Left hindlimb (tissue), 1 donor: ENCODE results near the gene MSH6.

ENCODE experiments used
- DNase-seq: peaks from one replicate; pipeline ENCODE4 v3.0.0-alpha.2; 2018

The MSH6 gene, protein sequence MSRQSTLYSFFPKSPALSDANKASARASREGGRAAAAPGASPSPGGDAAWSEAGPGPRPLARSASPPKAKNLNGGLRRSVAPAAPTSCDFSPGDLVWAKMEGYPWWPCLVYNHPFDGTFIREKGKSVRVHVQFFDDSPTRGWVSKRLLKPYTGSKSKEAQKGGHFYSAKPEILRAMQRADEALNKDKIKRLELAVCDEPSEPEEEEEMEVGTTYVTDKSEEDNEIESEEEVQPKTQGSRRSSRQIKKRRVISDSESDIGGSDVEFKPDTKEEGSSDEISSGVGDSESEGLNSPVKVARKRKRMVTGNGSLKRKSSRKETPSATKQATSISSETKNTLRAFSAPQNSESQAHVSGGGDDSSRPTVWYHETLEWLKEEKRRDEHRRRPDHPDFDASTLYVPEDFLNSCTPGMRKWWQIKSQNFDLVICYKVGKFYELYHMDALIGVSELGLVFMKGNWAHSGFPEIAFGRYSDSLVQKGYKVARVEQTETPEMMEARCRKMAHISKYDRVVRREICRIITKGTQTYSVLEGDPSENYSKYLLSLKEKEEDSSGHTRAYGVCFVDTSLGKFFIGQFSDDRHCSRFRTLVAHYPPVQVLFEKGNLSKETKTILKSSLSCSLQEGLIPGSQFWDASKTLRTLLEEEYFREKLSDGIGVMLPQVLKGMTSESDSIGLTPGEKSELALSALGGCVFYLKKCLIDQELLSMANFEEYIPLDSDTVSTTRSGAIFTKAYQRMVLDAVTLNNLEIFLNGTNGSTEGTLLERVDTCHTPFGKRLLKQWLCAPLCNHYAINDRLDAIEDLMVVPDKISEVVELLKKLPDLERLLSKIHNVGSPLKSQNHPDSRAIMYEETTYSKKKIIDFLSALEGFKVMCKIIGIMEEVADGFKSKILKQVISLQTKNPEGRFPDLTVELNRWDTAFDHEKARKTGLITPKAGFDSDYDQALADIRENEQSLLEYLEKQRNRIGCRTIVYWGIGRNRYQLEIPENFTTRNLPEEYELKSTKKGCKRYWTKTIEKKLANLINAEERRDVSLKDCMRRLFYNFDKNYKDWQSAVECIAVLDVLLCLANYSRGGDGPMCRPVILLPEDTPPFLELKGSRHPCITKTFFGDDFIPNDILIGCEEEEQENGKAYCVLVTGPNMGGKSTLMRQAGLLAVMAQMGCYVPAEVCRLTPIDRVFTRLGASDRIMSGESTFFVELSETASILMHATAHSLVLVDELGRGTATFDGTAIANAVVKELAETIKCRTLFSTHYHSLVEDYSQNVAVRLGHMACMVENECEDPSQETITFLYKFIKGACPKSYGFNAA (N-terminal part only)

DNA sequence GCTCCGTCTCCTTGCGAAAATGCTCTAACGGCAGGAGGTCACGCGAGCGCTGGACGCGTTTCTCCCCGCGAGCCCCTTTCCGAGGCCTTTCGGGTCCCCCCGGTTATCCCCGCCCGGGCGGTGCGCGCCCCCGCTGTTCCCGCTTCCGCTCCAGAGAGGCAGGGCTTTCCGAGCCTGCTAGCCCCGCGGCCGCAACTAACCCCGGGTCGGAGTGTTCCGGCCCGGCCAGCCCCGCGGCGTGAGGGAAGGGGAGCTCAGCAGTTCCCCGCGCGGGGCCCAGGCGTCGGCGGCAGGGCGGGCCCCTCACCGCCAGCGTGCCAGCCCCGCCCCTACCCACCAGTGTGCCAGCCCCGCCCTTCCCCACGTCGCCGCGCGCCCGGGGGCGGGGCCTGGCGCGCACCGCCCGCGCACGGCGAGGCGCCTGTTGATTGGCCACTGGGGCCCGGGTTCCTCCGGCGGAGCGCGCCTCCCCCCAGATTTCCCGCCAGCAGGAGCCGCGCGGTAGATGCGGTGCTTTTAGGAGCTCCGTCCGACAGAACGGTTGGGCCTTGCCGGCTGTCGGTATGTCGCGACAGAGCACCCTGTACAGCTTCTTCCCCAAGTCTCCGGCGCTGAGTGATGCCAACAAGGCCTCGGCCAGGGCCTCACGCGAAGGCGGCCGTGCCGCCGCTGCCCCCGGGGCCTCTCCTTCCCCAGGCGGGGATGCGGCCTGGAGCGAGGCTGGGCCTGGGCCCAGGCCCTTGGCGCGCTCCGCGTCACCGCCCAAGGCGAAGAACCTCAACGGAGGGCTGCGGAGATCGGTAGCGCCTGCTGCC is at the start of gene MSH6:
TSS of gene MSH6 (plus strand) at position 475 of the 815 bp plus-strand sequence. CDS start at position 564, 89 bp downstream.
- peak; percentile 94 for DNase-seq

DNA sequence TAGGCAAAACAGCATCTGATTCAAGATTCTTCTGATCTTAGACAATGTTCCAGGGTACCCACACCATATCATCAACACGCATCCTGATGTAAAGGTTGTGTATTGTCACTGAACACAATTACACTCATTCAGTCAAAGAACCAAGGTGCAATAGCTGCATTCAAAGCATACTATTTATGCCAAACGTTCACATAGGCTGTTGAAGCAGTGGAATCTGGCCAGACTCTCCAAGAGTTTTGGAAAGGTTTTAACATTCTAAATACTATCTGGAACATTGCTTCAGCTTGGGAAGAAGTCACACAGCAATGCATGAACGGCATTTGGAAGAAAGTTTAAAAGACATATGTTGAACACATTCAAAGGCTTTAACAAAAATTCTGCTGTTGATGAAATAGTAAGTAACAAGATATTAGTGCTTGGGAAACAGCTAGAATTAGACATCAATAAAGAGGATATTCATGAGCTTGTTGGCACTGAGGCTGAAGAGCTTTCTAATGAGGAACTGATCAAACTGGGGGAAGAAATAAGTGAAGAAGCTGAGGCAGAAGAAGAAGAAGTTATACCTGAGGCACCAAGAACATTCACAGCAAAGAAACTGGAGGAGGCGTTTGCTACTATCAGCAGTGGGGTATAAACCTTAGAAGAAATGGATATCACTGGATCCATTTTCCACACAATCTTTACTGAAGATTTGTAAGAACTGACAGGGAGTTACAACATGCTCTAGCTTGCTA is 47.6 kb upstream of the MSH6 start:
- DNase-seq, result no peak

DNA sequence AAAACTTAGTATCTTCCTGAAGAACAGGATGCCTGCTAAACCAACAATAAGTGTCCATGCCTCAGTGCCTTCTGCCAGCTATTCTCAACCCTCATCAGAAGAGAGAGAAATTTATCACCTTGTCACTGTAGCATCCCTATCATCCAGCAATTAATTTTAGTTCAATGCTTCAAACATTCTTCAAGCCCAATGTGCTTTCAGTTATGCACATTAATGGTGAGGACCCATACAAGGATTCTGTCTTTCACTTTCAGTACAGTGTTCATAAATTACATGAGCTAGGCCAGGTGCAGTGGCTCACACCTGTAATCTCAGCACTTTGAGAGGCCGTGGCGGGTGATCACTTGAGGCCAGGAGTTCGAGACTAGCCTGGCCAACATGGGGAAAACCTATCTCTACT is 47.0 kb upstream of the MSH6 start:
- DNase-seq, result no peak

DNA sequence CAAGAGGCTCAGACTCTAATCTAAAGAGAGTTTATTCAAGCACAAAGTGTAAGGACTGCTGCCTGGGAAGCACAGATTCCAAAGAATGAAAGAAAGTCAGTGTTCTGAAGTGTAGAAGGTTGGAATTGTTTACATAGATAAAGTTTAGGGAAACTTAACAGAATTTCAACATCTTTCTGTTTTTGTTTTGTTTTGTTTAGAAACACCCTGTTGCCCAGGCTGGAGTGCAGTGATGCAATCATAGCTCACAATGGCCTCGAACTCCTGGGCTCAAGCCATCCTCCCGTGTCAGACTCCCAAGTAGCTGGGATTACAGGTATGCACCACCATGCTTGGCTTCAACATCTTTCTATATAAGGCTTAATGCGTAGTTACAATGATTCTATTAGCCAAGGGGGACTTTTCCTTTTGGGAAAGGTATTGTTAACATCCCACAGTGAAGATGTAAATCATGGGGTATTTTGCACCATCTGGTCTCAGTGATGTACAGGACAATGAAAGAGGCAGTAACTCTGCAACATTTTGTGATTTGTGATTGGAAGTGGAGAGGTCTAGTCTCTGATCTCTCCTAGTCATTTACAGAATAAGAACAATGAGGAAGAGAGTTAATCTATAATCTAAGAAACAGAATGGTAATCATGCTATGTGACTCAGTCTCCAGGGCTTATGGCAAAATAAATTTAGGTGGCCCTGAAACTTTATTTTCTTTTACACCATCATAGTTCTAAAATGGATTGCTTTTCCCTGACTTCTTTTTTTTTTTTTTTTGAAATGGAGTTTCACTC is 45.6 kb upstream of the MSH6 start:
- DNase-seq, result no peak

DNA sequence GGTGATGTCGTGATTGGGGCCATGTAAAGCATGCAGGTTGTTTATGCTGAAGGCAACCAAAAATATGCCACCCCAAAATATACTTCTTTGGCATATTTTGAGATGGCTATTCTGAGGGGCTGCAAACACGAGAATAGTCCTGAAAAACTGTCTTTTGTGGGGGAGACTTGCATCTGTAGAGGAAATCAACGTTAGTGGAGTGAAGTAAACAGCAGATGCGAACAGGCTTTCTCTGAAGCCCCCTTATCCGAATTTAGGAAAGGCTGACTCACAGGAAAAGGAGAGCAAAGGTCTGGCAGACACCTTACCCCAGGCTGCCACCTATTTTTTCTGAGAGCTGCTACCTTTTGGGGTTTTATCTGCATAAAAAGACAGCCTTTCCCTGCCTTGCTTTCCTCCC is 44.6 kb upstream of the MSH6 start:
- no peak for DNase-seq

DNA sequence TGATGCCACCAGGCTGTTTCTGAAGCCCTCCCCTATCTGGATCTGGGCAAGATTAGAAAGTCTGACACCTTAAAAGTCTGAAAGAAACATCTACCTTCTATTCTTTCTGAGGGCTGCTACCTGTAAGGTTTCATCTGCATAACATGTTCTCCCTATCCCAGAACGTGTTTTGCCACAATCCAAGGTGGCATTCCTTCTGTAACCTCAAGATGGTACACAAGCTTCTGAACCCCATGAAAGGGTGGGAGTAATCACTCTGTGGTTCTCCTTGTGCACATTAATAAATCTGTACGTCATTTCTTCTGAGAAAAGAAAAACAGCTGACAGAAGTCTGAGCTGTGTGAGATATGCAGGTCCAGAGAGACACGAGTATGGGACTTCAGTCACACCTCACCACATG is 41.8 kb upstream of the MSH6 start:
- DNase-seq, result no peak

DNA sequence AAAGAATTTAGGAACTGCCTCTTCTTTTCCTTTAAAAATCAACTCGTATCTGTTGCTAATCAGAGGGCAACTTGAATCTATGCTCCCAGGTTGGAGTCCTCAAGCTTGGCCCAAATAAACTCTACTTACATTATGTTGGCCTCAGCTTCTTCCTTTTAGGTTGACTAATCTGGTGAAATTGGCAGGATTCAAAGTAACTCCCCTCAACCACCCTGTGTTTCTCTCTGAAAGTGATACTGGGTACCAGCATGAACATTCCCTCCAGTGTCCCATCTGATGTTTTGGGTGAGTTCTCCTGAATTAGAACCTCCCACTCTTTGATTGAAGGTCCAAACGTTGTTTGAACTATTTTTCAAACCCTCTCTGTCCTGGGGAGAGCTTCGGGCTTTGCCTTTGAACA is 41.3 kb upstream of the MSH6 start:
- DNase-seq, result no peak

DNA sequence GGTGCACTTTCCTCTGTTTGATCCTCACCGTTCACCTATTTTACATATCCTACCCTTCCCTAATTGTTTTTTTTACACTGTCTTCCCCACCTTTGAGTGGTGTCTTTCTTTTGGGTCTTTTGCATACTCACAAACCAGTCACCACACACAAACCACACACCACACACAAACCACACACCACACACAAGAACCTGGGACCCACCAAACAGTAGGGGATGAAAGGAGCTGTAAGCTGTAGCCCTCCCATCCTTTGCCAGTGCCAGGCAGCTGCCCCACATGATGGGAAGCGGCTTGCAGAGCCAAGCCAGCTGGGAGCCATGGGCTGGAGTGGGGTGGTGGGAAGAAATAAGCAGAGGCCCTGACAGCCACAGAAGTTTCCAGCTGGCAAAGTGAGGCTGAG is 38.9 kb upstream of the MSH6 start:
- no peak for DNase-seq

DNA sequence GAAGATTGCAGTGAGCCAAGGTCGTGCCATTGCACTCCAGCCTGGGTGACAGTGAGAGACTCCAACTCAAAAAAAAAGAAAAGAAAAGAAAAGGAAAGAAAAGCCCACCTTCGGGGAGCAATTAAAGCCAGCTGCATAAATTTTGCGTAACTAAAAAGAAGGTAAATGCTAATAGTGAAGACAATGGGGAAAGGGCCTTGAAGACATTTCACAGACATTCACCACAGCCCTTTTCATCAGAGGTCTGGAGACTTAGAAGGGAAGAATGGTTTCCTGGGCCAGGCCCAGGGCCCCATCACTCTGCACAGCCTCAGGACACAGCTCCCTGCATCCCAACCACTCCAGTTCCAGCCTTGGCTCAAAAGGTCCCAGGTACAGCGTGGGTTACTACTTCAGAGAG is 35.1 kb upstream of the MSH6 start:
- no peak for DNase-seq

DNA sequence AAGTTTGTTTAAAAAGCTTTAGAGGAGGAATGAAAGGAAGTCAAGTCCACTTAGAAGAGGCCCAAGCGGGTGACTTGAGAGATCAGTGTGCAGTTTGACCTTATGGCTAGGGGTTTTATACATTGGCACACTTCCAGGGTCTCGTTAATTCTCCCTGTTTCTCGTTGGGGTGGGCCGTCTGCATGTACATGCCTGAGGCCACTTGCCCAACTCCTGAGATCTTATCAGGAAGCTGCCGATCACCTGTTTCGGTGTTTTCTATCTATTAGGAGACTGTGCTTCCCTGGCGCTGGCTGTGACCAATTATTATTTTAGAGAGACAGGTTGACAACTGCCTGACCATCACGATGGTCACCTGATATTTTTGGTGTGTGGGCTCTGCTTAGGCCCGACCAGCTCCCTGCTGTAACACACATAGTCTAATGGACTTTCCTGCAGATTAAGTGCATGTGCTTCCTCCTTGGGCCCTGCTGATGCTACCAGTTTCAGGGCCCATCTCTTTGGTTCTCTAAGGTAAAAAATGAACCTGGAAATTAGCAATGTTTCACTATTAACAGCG is 31.0 kb upstream of the MSH6 start:
- DNase-seq, result no peak

DNA sequence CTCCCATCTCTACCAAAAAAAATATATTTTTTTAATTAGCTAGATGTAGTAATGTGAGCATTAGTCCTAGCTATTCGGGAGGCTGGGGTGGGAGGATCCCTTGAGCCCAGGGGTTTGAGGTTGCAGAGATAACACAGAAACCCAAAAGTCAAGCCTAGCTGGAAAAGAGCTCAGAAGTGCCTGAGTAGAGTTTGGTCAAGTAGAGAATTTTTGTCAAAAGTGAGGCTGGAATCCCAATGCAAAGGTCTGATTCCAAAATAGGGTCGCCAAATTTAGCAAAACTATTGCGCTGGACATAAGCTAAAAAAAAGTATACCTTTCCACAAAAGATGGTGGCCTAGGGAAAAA is 15.5 kb upstream of the MSH6 start:
- no peak for DNase-seq

DNA sequence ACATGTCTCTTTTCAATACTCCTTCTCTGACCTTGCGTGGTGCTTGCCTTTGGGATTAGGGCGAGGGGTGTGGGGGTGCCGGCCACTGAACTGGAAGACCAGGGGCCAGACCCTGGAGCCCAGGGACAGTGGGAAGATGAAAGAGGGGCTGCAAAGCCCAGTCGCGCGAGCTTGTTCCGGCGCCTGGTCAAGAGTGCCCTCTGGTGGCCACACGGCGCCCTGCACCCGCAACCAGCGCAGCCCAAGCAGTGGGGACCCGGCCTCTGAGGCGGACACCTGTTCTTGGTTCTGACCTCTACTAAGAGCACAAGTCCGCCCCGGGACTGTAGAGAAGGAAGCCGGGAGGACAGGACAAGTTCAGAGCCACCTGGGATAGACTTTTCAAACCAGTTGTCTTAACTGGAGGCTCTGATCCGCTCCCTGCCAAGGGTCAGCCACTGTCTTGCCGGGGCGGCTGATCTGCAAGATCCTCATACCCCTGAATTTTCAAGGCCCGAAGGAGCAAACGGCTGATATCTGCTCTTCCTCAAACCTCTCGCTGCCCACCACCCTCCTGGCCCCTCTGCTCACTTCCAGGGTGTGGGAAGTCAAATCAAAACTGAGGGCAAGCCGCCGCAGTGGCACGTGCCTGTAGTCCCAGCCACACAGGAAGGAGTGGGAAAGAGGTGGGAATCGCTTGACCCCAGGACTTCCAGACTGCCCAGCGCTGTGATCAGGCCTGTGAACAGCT is 14.9 kb upstream of the MSH6 start:
- DNase-seq, result peak; percentile 74

DNA sequence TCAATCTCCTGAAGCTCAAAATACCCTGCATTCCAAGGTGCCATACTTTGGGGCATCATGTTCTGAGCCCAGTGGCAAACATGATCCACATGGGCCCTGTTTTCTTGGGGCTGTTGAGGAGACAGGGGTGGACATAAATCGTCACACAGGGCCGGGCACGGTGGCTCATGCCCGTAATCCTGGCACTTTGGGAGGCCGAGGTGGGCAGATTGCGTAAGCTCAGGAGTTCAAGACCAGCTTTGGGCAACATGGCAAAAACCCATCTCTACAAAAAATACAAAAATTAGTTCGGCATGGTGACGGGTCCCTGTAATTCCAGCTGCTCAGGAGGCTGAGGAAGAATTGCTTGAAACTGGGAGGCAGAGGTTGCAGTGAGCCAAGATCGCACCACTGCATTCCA is 13.6 kb upstream of the MSH6 start:
- DNase-seq, result no peak

DNA sequence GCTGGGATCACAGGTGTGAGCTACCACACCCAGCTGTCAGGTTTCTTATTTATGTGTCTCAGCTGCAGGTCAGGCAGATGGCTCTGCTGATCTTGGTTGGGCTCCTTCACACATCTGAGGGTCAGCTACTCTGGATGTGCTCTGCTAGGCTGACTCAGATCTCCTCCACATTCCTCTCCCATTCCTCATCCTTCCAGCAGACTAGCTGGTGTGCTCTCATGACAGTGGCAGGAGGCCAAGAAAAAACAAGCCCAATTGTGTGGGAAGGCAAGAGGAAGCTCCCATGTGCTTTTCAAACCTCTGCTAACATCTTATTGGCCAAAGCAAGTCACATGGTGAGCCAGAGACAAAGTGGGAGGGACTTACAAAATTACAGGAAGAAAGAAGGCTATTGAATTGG is 11.7 kb upstream of the MSH6 start:
- DNase-seq, result no peak

DNA sequence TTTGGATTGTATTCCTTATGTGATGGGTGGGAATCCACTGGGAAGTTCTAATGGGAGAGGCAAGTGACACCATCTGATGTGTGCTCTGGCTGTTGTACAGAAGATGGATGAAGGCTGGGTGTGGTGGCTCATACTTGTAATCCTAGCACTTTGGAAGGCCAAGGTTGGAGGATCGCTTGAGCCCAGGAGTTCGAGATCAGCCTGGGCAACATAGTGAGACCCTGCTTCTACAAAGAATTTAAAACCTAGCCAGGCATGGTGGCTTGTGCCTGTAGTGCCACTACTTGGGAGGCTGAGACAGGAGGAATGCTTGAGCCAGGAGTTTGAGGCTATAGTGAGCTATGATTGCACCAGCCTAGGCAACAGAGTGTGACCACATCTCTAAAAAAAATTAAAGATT is 10.6 kb upstream of the MSH6 start:
- DNase-seq, result no peak

DNA sequence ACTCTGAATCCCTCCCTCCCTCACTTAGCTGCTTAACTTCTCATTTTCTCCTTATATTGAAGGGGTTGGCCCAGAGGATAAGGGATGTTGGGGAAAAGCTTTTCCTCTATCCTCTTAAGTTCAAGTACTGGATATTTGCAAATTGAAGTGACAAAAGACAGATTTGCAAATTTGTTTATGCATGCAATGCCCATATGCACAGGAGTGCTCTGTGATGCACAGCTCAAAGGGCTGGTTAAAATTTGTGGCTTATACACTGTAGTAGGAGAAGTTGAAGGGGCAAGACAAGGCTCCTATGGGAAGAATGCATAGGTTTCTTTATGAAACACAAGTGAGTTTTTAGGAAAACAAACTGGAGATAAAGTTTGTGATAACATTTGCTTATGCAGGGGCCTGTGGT is 8.4 kb upstream of the MSH6 start:
- no peak for DNase-seq

DNA sequence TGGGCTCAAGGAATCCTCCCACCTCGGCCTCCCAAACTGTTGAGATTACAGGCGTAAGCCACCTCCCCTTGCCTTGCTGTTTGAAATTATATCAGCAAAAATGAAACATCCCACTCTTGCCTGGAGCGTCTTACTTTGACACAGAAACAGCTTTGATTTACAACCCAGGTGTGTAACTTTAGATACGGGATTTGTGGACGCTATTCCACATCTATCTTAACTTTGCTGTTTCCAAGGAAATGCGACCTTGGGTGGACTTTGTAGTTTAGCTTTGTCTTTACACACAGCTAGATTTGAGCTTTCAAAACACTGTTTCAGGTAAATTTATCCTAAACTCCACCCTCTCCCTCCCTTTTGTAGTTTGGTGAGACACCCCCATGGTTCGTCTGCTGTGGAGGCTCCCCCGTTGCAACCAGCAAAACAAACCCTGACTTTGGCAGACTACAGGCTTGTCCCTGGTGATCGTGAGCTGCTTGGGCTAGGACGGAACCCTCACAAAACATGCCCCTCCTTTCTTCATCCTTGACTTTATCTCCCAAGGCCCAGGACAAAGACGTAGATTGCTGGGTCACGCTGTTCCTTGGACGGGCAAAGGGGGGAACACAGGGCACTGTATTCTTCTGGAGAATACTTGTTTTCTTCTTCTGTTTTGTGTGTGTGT is 5.5 kb upstream of the MSH6 start:
- DNase-seq, result no peak

DNA sequence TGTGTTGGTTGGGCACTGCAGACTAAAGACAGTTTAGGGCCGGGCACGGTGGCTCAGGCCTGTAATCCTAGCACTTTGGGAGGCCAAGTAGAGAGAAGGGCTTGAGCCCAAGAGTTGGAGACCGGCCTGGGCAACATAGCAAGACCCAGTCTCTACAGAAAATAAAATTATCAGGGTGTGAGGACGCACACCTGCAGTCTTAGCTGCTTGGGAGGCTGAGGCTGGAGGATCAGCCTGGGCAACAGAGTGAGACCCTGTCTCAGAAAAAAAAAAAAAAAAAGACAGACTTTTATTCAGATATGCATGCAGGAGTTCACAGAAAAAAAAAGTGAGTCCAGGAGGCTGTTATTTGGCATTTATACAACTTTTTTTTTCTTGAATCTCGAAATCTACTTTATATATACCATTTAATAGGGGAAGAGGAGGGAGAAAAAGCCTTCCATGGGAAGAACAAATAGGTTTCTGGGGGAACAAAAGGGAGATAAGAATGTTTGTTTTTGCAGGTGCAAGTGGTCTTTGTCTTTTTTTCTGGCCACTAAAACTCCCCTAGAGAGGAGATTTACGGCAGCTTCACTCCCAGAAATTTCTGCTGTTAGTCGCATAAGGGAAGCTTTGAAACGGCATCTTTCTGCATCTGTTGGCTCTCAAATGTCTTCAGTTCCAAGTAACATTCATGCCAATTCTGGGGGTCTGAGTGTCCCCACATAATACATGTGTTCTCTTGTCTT is 4.1 kb upstream of the MSH6 start:
- DNase-seq, result no peak

DNA sequence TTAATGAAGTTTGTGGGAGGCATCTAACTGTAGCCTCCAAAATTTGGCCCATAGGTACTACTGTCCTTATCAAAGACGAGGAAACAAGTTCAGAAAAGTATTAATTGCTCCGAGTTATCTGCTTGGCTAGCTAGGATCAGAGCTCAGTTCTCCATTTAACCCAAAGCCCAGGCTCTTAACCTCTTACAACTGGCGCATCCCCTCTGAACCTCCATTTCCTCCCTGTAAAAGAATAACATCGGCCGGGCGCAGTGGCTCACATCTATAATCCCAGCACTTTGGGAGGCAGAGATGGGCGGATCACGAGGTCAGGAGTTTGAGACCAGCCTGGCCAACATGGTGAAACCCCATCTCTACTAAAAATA is 3.5 kb upstream of the MSH6 start:
- no peak for DNase-seq
